GM19395 (cell line): Measurements from ENCODE around the gene RNPEP.
A peak's percentile ranks its signal among the peaks of the same experiment; 100 is the strongest.
"Not testable (repeated sequence)": the region's sequence is repeated elsewhere in the genome, so short reads cannot be mapped to it uniquely, and the experiment has no call there.

Source experiments
- ATAC-seq: cut with Tn5 transposase; IDR thresholded peaks from one replicate; pipeline ENCODE4 v1.9.1; 2021; ENCODE audit warnings: mild to moderate bottlenecking, moderate library complexity; ENCODE audit not compliant: unreplicated experiment

RNPEP gene

DNA sequence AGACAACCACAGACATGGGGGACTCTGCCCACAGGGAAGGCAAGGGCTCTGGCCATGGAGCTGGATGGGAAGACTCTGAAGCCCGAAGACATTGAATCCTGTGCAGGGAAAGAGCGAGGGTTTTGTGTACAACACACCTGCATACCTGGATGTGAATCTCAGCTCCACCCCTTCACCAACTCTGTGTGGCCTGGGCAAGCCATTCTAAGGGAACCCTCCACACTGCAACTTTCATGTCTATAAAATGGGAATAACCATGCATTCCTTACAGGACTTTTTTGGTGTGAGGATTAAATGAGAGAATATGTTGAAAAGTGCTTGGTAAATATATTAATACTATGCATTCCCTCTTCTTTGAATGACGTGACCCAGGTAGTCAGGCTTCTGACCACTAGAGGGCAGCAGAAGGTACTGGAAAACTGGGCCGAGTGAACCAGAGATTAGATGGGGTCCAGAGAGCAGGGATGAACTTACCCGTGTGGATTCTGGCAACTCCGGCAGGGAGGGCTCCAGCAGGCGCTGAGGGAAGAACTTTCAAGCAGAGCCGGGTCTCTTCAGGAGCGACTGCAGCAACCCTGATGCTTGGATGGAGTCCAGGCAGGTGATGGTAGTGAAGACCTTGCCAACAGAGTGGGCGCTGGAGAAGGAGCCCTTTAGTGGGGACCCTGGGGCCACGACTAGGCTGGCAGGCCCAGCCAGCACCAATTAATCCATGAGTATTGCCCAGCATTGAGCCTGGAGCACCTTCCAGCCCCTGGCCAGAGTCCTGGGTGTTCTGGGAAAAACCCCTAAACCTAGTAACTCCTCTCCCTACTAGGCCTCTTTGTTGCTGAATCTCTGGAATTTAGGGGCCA lies 27.1 kb downstream of the RNPEP start:
- peak; percentile 56 for ATAC-seq

DNA sequence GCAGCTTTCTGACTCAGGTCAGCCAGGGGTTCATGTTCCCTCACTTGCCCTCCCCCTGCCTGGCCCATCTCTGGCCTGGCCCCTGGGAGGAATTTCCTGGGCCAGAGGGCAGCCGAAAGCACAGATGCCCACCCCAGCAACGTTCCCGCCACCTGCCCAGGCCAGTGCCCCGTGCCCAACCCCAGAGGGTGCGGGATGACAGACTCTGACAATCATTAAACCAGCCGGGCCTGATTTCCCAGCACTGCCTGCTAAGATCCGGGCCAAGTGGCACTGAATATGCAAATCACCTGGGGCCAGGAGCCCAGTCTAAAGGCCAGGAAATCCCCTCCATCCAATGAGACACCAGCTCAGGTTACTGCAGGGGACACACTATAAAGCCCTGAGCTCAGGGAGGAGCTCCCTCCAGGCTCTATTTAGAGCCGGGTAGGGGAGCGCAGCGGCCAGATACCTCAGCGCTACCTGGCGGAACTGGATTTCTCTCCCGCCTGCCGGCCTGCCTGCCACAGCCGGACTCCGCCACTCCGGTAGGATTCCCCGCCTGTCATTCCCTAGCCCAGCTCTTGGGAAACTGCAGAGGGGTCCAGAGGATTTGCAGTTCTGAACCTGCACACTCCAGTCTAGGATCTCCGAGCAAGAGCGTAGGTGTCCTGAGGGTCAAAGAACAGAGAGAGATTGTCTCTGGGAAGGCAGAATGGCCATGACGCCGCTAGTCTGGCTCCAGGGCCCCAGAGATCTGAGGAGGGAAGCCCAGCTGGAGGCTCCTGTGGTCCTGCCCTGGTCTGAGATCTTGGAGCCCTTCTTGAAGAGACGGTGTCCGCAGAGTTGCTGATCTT lies 27.9 kb downstream of the RNPEP start, which contains the start of gene ELF3:
Gene ELF3 (plus strand): TSS at position 408 of the 836 bp plus-strand sequence. CDS start 550 bp downstream, outside the sequence.
- ATAC-seq = peak; percentile 89

DNA sequence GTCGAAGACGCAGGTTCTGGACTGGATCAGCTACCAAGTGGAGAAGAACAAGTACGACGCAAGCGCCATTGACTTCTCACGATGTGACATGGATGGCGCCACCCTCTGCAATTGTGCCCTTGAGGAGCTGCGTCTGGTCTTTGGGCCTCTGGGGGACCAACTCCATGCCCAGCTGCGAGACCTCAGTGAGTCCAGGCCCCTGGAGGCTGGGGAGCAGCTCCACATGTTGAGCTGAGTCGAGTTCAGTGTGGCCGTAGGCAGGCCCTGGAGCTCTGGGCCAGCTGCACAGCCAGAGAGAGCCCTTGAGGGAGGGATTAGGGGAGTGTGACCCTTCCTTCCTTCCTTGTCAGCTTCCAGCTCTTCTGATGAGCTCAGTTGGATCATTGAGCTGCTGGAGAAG lies 29.5 kb downstream of the RNPEP start:
- no peak for ATAC-seq

DNA sequence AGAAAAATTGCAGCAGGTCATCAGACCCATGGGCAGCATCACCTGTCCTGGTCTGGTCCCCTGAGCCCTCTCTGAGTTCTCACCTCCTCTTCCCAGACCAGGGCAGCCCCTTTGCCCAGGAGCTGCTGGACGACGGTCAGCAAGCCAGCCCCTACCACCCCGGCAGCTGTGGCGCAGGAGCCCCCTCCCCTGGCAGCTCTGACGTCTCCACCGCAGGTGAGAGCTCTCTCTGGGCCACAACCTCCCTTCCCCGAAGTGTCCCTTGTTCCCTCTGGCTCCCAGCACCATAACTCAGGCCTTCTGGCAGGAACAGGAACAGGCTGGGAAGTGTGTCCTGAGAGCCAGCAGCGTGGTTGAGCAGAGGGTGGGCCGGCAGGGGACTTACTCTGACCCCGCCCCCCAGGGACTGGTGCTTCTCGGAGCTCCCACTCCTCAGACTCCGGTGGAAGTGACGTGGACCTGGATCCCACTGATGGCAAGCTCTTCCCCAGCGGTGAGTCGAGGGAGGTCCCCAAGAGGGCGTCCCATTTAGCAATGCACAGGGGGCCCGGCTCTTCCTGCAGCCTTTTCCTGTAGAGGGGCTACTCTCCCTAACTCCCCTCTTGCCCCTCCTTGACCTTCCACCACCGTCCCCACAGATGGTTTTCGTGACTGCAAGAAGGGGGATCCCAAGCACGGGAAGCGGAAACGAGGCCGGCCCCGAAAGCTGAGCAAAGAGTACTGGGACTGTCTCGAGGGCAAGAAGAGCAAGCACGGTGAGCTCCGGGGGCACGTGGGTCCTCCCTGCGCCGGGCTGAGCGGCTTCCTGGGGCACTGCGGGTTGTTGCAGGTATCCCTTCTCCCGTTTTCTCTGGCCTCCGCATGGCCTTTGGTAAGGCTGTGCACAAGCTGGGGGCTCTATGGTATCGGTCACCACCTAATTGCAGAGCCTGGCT lies 30.4 kb downstream of the RNPEP start:
- no peak for ATAC-seq

DNA sequence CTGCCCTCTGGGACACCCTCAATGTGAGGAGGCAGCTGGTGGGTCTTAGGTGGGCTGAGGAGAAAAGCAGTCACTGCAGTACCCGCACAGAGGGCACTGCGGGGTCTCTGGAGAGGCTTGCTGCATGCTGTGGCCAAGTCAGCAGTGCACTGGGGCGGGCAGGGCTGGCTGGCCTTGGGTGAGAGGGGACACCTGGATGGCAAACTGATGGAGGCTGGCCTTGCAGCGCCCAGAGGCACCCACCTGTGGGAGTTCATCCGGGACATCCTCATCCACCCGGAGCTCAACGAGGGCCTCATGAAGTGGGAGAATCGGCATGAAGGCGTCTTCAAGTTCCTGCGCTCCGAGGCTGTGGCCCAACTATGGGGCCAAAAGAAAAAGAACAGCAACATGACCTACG lies 31.2 kb downstream of the RNPEP start:
- no peak for ATAC-seq

DNA sequence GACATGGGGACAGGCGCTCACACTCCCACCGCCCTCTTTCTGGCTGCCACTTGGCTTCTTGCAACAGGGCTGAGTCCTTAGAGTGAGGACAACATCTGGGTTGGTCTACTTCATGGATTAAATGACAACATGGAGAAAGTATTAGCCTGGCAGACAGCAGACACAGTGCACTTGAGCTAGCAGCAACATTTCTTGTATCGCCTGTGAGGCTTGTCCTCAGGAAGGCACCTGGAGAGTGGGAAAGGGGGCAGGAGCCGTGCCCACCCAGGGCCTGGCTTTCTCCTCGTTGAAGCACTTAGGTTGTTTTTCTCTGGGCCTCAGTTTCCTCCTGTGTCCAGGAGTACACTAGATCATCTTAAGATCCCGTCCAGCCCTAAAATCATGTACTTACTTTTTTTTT lies 31.6 kb downstream of the RNPEP start:
- no peak for ATAC-seq

DNA sequence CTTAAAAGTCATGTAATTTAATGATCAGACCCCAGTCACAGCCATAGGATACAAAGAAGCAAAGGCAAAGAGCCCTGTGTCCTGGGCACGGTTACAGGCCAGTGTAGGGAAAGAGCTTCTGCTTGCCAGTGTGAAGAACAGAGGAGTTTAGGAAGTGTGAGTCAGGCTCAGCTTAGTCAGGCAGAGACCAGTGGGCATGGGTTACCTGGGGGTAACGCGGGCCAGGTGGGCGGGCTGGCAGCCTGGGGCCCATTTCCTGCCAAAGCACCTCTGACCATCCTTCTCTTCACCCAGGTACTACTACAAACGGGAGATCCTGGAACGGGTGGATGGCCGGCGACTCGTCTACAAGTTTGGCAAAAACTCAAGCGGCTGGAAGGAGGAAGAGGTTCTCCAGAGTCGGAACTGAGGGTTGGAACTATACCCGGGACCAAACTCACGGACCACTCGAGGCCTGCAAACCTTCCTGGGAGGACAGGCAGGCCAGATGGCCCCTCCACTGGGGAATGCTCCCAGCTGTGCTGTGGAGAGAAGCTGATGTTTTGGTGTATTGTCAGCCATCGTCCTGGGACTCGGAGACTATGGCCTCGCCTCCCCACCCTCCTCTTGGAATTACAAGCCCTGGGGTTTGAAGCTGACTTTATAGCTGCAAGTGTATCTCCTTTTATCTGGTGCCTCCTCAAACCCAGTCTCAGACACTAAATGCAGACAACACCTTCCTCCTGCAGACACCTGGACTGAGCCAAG lies 32.6 kb downstream of the RNPEP start:
- ATAC-seq = no peak

DNA sequence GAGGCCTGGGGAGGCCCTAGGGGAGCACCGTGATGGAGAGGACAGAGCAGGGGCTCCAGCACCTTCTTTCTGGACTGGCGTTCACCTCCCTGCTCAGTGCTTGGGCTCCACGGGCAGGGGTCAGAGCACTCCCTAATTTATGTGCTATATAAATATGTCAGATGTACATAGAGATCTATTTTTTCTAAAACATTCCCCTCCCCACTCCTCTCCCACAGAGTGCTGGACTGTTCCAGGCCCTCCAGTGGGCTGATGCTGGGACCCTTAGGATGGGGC lies 33.2 kb downstream of the RNPEP start:
- no peak for ATAC-seq

DNA sequence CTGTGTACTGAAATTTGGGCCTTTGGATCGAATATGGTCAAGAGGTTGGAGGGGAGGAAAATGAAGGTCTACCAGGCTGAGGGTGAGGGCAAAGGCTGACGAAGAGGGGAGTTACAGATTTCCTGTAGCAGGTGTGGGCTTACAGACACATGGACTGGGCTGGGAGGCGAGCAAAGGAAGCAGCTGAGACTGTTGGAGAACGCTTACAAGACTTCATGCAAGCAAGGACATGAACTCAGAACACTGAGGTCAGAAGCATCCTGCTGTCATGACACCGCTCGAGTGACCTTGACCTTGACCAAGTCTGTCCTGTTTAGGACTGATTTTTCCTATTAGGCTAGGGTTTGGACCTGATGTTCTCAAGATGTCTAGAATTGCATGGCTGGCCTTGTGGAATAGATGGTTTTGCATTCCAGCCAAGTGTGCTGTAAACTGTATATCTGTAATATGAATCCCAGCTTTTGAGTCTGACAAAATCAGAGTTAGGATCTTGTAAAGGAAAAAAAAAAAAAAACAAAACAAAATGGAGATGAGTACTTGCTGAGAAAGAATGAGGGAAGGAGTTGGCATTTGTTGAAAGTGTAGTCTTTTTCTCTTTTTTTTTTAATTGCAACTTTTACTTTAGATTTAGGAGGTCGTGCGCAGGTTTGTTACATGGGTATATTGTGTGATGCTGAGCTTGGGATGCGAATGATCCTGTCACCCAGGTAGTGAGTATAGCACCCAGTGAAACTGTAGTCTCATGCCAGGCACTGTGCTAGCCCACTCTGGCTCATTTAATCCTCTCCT lies 33.8 kb downstream of the RNPEP start:
- no peak for ATAC-seq

DNA sequence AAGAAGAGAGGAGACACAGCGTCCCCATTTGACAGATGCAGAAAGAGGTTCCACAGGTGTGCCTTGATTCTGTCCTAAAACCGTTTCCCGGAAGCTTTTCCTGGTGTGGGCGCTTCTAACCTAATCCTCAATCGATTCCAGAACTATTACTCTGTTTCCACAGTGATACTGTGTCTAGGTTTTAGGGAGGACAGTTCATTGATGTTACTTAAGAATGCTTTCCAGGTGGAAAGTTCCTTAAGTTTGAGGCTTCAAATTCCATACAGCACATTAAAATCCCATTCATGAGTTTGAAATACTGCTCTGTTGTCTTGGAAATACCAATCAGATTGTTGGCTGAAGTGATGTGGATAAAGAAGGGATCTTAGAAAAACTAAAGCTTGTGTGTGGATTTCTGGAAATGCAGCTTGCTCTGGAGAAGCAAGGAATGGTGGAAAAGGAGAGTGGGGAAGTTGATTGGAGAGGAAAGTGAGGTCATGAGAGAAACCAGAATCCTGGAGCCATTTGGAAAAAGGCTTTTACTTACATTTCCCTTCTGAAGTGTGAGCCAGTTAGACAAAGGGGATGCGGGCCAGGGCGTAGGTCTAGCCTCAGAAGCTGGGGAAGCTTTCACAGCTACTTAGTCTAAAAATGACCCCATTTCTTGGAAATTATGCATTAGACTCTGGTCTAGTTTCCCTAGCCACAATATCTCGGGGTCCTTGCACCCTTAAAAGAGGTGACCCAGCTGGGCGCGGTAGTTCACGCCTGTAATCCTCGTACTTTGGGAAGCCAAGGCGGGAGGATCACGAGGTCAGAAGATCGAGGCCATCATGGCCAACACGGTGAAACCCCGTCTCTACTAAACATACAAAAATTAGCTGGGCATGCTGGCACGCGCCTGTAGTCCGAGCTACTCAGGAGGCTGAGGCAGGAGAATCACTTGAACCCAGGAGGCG lies 34.6 kb downstream of the RNPEP start:
- no peak for ATAC-seq

DNA sequence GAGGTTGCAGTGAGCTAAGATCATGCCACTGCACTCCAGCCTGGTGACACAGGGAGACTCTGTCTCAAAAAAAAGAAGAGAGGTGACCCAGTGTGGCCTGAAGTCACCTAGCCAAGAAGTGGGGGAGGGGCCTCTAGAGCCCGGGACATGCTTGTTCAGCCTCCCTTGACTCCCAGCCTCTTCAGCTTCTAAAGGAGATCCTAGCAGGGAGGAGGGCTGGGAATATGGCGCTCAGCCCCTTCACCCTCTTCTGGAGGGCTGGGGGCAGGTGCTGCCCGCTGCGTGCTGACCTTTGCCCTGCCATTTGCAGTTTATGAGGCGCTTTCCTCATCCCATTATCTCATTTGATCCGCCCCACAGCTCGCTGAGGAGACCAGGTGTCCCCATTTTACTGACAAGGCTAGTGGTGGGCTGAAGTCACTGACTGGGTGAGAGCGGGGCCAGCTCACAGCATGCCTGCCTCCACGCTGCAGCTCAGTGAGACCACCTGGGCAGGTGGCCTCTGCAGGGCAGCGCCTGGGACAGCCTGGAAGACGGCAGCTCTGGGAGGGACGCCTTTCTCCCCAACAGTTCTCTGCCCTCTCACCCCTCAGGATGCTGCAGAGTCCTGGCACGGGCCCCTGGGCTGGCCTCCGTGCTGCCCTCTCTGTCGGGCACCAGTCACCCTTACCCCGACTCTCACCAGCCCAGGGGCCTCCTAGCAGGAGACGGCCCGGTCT lies 35.5 kb downstream of the RNPEP start:
- ATAC-seq = no peak

DNA sequence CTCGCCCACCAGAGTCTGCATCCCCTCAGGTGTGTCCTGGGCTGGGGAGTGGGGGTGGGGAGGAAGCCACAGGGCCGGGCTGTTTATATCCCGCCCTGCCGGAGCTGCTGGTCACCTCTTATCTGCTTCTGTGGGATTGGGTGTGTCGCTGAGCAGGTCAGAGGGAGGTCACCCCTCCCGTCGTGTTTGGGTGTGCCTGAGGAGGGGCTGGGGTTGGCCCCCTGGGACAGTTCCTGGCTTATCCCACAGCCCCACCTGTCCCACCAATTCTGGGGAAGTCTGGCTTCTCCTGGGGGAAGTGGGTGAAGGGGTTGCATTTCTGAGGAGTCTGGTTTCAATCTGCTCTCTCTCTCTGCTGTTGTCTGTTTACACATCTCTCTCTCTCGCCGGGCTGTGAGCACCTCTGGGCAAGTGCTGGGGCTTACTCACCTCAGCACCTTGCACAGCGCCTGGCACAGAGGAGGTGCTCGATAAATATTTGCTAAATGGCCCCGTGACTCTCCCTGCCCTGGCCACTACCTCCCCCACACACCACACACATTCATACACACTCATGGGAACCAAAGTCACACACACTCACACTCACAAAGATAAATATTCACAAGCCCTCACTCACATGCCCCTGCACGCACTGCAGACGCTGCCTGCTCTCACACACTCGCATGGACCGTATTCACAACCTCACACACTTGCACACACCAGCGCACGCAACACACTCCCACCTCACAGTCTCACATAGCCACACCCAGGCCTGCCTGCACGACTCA lies 36.2 kb downstream of the RNPEP start:
- ATAC-seq = no peak

DNA sequence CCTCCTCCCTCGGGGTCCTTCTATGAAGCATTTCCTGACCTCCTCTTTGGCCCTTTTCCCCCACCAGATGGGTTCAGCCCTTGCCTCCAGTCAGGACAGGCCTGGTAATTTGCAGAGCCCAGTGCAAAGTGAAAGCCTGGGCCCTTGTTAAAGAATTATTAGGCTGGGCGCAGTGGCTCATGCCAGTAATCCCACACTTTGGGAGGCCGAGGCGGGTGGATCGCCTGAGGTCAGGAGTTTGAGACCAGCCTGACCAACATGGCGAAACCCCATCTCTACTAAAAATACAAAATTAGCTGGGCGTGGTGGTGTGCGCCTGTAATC lies 36.7 kb downstream of the RNPEP start:
- not testable (repeated sequence) for ATAC-seq

DNA sequence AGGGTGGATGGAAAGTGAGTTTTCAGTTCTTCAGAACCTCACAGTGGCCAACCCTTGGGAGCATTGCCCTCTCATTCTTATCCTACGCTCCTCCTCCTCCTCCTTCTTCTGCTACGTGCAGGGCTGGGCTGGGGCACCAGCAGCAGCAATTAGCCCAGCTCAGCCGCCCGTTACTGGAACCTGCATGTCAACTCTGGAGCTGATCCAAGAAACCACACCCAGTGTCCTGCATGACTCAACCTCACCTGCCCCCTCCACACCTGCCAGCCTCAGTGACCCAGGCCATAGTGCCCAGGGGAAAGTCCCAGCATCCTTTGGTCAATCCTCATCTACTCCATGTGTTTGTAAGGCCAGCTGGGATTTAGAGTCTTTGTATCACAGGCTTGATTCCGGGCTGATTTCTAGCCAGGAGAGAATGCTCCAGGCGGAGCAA lies 40.6 kb downstream of the RNPEP start:
- ATAC-seq = no peak

DNA sequence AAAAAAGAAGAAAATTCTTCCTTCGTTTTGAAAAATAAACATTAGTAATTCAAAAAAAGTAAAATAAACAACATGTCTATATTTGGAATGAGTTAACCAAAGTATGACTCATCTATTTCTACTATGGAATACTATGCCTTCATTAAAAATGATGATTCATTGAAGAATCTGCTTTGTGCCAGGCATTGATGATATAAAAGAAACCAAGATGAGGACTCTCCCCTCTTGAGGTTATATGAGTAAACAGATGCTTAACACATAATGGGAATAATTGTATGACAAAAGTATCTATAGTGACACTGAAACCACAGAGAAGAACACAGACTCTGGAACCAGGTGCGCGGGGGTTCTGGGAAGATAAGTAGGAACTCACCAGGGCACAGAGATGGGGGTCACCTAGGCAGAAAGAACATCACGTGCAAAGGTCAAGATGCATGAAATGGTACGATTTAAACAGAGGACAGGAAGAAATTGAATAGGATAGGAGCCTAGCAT lies 46.8 kb downstream of the RNPEP start:
- no peak for ATAC-seq

DNA sequence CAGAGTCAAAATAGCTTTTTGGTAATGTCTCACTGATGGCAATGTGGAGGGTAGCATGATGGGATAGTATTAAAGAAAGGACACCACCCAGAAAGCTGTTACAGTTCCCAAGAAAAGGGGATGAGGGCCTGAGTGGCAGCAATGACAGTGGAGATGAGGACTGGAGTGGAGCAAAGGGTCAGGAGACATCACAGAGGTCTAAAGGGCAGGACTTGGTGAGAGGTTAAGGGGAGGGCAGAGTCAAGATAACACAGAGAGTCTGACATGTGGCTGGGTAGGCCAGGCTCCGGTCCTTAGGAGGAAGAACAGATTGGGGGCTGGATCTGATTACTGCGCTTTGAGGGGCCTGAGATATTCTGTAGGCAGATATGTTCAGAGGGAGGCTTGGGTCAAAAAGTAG lies 47.3 kb downstream of the RNPEP start:
- no peak for ATAC-seq

DNA sequence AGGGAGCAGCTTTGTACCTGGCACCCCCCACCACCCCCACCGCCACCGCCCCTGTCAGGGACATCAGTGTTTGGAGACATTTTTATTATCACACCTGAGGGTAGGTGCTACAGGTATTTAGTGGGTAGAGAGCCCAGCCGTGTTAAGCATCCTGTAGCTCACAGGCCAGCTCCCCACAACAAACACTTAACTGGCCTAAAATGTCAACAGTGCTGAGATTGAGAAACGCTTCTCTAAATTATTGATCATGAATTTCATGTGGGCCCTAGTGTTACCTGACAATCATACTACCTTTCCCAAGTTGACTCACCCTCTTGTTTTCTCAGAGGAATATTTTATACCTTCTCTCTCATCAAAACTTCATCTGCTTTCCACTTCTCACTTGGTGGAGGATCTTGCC lies 49.3 kb downstream of the RNPEP start:
- no peak for ATAC-seq
